HG03108 (cell line): ENCODE measurements around the gene KRT86.
"Not testable (repeated sequence)": the region's sequence is repeated elsewhere in the genome, so short reads cannot be mapped to it uniquely, and the experiment has no call there.

ENCODE experiments used
- ATAC-seq: cut with Tn5 transposase; IDR thresholded peaks from one replicate; pipeline ENCODE4 v1.9.1; 2021; ENCODE audit warnings: moderate library complexity; ENCODE audit not compliant: unreplicated experiment

The KRT86 gene

GRCh38 chr12:52250048-52250990 lies 24.1 kb upstream of the KRT86 start:
- ATAC-seq = no peak

GRCh38 chr12:52251367-52252051 lies 22.9 kb upstream of the KRT86 start:
- ATAC-seq = no peak

GRCh38 chr12:52252175-52252615 lies 22.2 kb upstream of the KRT86 start:
- ATAC-seq = not testable (repeated sequence)

- ATAC-seq = no peak
Measured at GRCh38 chr12:52252728-52253343, 21.6 kb upstream of the KRT86 start.

- no peak for ATAC-seq
Measured at GRCh38 chr12:52253391-52254179, 20.9 kb upstream of the KRT86 start.

- no peak for ATAC-seq
Measured at GRCh38 chr12:52254180-52254964, 20.1 kb upstream of the KRT86 start.

DNA sequence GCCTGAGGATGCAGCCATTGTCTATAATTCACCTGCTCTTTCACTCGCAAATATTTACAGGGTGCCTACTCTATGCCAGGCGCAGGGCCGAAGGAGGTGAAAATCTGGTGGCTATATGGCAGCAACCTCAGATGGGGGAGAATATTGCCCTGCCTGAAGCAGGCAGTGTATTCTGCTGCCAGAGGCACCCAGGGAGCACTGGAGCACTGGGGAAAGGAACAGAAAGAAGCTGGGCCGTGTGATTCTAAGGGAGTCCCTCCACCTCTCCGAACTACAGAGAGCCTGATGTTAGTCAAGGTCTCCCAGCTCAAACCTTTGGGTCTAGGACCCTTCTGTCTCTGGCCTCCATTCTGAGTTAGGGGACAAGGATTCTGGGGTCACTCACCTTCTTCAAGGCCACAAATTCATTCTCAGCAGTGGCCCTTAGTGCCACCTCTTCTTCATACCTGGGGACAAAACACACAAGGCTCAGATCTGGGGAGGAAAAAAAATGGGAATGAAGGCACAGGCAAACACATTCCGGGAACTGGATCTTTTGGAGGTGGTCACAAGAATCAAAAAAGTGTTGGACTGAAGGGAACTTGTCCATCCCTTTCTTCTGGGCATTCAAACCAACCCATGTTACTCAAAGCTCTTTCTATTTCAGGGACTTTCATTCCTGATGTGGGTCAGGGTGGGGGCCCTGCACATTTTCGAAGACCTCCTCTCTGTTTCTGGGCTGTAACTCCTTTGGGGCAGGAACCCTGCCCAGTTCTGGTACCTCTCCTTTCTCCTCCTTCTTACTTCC lies 19.3 kb upstream of the KRT86 start:
- ATAC-seq = no peak

- ATAC-seq = no peak
Measured at GRCh38 chr12:52255926-52256583, 18.4 kb upstream of the KRT86 start.

DNA sequence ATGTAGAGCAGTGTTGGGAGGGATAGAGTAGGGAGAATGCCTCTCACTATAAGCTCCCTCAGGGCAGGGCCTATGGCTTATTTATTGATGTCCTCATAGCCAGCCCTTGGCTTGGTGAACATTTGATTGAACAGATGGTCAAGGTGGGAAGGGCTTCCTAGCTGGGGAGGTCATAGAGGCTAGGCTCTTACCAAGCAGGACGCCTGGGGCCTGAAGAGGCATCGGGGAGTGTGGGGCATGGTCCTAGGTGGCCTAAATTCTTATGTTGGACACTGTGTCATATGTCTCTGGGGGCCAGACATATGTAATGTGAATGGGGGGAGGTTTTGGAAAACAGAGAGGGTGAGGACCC lies 17.9 kb upstream of the KRT86 start:
- ATAC-seq = no peak

GRCh38 chr12:52257074-52257551 lies 17.3 kb upstream of the KRT86 start:
- ATAC-seq = no peak

GRCh38 chr12:52257922-52258321 lies 16.5 kb upstream of the KRT86 start:
- ATAC-seq = not testable (repeated sequence)

DNA sequence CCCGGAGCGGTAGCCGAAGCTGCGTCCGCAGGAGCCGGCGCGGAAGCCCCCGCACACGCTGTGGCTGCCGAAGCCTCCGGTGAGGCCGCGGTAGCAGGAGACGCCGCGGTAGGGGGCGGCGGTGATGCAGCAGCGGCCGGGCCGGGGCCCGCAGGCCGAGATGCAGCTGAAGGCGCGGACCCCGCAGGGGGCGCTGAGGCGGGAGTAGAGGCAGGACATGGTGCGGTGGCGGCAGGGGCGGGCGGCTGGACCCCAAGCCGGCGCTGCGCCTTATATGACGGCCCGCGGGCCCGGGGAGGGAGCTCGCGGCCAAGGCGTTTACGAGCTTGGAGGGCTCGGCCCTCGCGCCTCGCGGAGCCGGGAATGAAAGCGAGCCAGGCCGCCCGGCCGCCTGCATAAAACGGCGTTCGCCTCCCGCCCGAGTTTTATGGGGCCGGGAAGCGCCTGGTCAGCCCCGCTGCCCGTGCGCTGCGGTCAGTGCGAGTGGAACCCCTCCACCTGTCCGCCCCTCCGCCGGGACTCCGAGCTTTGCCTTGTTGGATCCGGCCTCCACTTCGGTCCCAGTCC lies 16.0 kb upstream of the KRT86 start:
- ATAC-seq = no peak

- ATAC-seq = no peak
Measured at GRCh38 chr12:52259657-52260243, 14.7 kb upstream of the KRT86 start.

- no peak for ATAC-seq
Measured at GRCh38 chr12:52260361-52261207, 13.9 kb upstream of the KRT86 start.

GRCh38 chr12:52261208-52261484 lies 13.3 kb upstream of the KRT86 start:
- ATAC-seq = no peak

DNA sequence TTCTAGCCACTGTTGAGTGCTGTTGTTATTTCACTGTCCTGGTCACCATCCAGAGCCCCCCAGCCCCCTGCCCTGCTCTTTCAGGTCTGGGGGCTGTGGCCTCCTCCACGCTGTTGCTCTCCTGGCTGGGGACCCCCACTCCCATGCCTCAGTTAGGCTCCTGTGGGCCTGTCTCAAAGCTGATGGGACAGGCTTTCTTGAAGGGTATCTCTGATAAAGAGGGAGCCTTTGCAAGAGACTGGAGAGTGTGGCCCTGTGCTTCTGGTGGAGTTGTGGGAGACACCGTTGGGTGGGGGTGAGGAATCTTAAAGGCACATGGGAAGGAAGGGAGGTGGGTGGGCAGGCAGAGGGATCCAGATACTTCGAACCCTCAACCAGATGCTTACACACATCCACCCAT lies 12.2 kb upstream of the KRT86 start:
- no peak for ATAC-seq

DNA sequence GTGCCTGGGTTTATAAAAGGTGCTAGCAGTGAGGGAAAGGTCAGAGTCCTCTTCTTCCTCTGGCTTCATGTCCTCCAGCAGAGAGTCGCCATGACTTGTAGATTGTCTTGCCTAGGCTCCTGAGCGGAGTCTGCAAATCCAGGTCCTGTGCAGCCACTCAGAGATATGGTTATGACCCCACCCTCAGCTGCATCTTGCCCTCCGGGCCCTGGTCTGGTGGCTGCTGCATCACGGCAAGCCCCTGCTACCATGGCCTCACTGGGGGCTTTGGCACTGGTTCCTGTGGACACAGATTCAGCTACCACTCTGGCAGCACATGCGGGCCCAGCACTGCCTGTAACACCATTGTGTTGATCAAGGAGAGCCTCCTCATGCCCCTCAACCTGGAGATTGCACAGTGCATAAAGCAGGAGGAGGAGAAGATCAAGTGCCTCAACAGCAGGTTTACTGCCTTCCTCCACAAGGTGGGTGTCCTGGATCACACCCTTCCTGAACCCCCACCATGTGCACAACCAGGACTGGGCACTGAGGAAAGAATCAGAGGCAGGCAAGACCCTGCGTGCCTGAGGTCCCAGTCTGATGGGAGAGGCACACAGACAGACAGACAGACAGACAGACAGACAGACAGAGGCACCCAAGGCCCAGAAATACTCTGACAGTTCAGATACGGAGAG lies 10.5 kb upstream of the KRT86 start:
- ATAC-seq = no peak
